GM04504 (cell line): Measurements from ENCODE around the gene TPST1.
A peak's percentile ranks its signal among the peaks of the same experiment; 100 is the strongest.
"Not testable (repeated sequence)": the region's sequence is repeated elsewhere in the genome, so short reads cannot be mapped to it uniquely, and the experiment has no call there.

Experiments
- DNase-seq: peaks from one replicate; pipeline ENCODE4 v3.0.0-alpha.2; 2012; ENCODE audit warnings: low read depth

Gene TPST1

DNA sequence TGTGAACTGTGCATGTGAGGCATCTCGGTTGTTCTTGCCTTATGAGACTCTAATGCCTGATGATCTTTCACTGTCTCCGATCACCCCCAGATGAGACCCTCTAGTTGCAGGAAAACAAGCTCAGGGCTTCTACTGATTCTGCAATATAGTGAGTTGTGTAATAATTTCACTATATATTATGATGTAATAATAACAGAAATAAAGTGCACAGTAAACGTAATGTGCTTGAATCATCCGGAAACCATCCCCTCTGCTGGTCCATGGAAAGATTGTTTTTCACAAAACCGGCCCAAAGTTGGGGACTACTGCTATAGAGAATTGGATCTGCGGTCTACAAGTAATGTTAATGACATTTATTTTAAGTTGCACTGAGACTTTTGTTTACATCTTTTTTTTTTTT lies 126.7 kb downstream of the TPST1 start:
- DNase-seq: no peak

DNA sequence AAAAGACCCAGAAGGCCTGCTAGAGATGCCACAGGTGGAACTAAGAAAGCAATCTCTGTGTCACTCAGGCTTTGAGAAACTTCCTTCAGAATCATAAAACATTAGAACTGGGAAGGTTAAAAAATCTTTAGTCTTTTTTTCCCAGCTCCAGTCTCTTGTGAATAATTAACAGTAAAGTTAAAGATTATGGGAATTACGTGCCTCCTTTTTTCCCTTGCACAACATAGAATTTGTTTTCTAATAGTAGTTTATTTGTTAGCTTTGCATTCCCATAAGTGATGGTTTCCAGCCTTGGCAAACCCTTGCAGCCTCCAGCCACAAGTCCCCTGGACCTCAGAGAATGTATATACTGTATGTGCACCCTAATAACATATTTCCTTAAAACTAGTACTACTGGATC lies 128.3 kb downstream of the TPST1 start:
- DNase-seq: no peak

DNA sequence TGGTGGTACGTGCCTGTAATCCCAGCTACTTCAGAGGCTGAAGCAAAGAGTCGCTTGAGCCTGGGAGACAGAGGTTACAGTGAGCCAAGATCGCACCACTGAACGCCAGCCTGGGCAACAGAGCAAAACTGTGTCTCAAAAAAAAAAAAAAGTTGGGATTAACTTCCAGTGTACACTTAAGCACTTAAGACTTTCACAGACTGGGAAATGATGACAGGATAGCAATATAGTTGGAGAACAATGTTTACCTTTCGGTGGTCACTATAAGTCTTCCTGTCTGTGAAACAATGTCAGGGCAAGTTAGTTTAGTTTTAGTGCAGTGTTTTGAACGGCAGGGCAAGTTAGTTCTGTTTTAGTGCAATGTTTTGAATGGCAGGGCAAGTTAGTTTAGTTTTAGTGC lies 130.2 kb downstream of the TPST1 start:
- no peak for DNase-seq

DNA sequence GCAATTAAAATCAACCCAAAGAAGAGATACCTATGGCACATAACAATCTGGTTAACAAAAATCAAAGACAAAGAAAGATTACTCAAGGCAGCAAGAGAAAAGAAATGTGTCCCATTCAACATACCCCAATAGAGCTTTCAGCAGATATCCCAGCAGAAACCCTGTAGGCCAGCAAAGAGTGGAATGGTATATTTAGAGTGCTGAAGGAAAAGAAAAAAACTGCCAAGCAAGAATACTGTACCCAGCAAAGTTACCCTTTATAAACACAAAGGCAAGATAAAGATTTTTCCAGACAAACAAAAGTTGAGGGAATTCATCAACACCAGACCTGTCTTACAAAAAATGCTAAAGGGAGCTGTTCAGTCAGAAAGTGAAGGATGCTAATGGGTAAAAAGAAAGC lies 131.6 kb downstream of the TPST1 start:
- no peak for DNase-seq

DNA sequence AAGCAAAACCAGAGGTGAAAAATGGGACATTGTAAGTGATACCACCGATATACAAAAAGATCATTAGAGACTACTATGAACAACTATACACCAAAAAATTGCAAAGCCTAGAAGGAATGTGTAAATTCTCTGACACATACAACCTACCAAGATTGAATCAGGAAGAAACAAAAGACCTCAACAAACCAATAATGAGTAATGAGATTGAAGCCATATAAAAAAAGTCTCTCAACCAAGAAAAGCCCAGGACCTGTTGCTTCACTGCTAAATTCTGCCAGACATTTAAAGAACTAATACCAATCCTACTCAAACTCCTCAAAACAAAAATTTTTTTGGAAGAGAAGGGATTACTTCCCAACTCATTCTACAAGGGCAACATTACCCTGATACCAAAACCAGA lies 134.0 kb downstream of the TPST1 start:
- DNase-seq: no peak

DNA sequence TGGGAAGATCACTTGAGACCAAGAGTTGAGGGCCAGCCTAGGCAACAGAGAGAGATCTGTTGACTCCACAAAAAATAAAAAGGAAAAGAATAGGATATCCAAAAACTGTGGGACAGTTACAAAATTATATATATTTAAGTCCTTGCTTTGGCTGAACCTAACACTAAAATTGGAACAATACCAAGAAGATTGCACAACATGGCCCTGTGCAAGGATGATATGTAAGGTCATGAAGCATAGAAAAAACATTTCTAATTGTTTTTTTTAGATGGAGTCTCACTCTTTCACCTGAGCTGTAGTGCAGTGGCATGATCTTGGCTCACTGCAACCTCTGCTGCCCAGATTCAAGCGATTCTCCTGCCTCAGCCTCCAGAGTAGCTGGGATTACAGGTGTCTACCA lies 139.0 kb downstream of the TPST1 start:
- no peak for DNase-seq

DNA sequence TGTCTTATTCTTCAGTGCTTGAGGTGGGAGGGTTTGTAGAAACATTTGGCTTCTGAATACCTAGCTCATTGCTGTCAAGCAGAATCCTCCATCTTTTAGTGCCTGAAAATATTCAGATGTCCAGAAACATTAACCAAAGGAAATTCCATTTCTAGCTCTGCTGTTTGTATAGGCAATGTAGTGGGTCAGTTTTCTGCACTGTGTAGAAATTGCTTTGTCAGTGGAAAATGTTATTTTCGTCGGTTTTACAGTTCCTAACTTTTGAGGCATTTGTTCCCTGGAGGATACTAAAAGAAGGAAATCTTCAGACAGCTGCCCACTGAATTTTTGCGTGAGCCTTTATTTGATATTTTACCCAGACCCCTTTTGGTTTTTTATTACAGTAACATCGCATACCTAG lies 143.4 kb downstream of the TPST1 start:
- no peak for DNase-seq

DNA sequence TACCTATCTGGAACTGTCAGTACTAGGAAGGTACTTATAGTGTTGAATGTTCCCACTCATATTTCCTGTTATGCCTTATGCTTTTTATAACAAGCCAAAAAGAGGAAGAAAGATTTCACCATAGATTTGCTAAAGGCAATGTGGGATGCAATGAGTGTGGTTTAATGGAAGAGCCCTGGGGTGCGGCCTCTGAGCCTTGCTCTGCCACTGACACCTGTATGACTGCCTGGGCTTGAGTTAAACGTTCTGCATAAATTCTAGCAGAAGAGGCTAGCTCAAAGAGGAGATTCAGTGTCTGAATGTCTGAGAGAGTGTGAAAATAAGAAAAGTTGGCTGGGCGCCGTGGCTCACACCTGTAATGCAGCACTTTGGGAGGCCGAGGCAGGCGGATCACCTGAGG lies 143.8 kb downstream of the TPST1 start:
- no peak for DNase-seq

DNA sequence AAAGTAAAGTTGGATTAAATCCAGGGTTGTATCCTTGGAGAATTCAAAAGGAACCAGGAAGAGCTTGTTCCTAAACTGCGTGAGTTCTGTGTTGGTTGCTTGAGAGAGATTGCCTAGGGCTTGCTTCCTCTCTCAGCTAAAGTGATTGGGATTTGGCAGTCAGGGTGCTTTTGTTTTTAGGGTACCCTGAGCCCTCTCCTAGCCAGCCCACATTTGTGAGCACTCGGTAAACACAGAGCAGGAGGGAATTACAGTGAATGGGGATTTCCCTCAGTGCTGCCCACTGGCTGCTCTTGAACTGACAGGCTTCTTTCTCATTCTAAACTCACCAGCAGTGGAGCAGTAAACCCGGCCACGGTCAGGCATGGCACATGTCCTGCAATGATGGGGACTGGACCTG lies 146.9 kb downstream of the TPST1 start:
- DNase-seq: no peak

DNA sequence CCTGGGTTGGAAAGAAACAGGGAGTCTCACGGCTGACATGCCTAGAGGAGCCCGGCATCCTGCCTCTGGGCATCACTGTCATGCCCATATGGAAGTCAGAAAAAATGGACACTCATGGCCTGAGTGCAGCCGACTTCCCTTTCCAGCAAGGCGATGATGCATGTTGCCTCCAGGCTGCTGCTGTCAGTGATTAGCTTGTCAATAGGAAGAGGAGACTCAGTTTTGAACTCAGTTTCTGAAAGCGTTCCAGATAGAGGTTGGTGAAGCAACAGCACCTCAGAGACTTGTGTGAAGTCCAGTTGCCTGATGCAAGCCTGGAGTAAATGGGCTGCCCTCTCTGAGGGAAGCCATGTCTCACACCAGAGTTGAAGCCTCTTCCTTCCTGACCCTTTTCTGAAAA lies 148.4 kb downstream of the TPST1 start:
- peak; percentile 50 for DNase-seq

DNA sequence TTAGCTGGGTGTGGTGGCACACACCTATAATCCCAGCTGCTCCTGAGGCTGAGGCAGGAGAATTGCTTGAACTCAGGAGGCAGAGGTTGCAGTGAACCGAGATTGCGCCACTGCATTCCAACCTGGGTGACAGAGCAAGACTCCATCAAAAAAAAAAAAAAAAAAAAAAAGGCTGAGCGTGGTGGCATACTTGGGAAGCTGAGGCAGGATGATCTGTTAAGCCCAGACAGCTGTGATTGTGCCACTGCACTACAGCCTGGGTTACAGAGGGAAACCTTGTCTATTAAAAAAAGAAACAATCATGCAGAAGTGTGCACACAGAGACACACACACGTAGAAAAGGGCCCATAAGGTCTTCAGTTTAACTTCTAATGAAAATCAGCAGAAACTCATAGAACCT lies 150.6 kb downstream of the TPST1 start:
- DNase-seq: no peak

DNA sequence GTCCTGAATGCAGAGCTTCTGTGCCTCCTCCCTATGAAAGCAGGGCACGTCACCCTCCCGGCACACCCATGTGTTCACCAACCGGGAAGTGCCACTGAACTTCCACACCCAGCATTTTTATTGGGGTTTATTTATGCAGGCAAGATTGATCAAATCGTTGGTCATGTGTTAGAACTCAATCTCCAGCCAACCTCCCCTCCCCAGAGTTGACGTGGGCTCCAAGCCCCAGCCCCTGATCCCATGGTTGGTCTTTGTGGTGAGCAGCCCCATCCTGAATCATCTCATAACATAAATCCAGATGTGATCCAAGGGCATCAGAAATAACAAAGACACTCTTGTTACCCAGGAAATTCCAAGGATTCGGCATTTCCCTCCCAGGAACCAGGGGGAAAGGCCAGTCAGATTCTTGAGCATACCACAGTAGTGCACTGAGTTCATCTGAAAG lies 151.2 kb downstream of the TPST1 start:
- no peak for DNase-seq

DNA sequence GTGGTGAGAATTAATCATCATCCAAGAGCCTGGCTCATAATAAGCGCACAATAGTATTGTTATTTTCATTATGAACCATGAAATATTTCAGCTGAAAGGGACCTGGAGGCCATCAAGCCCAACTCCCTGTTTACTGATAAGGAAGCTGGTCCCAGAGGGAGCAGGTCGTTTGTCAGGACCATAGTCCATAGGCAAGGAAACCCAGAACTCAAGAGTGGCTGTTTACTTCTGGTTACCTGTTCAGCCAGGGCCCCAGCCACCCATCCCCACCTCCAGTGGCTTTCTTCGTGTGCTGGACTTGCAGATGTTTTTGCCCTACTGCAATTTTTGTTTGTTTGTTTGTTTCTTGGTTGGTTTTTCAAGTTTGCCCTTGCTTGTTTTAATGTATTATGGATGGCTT lies 152.0 kb downstream of the TPST1 start:
- no peak for DNase-seq

DNA sequence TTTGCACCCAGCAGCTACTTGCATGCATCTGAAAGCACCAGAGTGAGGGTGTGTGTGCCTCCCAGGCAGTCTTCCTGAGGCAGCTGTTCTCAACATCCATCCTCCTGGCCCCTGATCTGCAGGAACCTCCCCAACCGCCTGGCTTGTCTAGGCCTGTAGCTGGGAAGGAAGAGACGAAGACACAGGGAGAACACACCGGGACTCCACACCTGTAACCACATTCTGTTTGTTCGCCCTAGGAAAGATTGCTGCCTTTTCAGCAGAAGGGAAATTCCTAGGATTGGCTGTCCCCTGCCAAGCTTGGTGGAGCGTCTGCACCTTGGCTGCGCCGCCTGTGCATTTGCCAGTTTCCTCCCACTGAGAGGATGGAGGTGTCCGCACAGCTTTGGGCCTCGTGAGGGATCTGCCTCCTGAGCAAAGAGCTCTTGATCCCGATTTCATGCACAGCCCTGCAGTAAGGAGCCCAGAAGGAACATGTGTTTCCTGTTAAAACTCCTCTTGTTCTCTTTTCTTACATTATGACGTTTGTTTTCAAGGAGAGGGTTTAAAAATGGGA lies 154.6 kb downstream of the TPST1 start:
- no peak for DNase-seq

DNA sequence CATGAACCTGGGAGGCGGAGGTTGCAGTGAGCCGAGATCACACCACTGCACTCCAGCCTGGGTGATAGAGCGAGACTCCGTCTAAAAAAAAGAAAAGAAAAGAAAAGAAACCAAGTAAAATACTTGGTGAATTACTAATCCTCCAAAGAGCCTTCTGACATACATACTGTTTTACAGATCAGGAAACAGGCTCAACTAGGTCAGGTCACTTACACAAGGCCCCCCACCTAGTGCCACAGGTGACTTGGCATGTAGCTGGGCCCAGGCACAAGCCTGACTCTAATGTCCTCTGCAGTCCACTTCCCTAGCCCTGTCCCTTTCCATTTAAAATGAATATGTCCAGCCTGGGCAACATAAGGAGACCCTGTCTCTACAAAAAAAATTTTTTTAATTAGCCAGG lies 157.0 kb downstream of the TPST1 start:
- no peak for DNase-seq

DNA sequence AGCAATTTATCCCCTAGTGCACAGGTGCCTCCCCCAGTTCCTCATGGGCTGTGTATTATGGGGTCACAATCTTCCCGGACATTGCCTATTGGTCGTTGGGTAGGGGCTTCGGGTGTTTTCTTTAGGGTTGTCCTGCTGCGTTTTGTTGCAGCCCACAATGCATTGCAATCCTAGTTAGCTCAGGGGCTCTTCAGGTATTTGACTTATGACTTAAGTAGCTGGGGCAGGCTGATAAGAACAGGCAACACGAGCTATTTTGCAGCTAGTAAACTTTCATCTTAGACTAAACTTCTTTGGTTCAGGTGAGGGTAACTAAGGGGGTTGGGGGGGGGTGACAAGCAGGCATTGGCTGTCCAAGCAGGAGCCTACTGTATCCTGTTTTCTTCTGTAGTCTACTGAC lies 158.5 kb downstream of the TPST1 start:
- no peak for DNase-seq

DNA sequence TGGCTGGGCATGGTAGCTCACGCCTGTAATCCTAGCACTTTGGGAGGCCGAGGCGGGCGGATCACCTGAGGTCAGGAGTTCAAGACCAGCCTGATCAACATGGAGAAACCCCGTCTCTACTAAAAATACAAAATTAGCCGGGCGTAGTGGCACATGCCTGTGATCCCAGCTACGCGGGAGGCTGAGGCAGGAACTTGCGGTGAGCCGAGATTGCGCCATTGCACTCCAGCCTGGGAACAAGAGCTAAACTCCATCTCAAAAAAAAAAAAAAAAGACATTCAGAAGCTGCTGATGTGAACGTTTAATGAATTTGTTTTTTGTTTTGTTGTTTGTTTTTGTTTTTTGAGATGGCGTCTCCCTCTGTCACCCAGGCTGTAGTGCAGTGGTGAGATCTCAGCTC lies 159.9 kb downstream of the TPST1 start:
- DNase-seq: not testable (repeated sequence)

DNA sequence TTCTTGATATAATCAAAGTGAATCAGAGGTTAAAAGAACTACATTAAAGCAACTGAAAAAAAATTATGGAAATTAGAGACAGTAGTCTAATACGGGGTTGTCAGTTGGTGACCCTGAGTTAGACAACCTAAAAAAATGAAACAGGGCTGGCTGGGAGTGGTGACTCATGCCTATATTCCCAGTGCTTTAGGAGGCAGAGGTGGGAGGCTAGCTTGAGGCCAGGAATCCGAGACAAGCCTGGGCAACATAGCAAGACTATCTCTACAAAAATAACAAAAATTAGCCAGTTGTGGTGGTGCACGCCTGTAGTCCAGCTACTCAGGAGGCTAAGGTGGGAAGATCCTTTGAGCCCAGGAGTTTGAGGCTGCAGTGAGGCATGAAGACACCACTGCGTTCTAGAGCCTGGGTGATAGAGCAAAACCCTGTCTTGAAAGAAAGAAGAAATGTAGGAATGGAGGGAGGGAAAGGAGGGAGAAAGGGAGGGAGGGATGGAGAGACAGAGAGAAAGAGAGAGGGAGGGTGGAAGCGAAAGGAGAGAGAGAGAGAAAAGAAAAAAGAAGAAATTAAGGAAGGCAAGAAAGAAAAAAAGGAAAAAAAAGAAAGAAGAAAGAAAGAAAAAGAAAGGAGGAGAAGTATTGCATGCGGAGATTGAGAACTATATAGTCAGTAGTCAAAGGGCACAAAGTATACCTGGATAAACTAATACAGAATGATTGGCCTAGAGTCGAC lies 166.1 kb downstream of the TPST1 start:
- no peak for DNase-seq

DNA sequence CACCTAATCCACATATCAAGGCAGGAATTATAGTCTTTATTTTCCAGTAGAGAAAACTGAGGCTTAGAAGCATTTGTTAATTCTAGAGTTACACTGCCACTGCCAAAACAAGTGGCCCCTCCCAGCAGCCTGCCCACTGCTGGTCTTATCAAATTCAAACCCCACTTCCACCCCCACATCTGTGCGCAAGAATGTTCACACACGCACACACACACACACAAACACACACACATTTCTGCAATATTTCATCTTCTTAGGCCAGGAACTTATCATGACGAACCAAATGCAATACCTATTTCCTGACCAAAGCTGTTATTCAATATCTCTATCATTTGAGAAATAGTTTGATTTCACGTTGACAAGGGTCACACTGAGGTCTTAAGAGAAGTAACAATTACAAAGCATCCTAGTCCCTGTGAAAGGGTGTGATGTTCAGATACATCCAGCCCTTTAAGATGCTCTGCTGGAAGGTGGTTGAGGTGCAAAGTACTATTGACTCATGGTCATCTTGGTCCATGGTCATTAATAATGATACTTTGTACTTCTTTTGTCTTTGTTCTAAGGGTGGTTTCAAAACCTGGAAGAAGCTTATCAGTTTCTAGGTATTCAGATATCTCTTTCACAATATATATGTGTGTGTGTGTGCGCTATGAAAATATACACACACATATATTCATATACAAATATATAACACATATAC lies 169.2 kb downstream of the TPST1 start:
- not testable (repeated sequence) for DNase-seq

DNA sequence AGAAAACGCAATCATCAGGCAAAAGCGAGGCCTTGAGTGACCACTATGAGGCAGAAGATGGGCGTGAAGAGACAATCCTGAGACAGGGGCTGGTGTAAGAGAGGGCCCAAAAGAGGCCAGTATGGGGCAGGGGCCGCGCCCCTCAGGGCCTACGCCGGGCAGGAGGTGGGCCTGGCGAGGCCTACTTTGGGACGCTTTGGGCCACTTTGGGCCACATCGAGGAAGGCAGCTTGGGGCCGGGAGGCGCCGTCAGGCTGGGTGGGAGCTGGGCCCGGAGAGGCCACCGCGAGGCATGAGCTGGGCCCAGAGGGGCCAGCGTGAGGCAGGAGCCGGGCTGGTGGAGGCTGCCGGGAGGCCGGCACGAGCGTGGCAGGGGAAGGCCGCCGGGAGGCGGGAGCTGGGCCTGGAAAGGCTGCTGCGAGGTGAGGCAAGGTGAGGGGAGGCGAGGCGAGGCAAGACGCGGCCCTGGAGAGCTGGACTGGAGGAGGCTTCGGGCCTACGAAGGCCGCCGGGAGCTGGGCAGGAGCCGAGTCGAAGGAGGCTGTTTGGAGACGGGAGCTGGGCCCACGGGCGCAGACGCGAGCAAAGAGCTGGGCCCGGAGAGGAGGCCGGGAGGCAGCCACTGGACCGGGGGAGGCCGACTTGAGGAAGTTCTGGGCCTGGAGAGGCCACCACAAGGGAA lies 171.3 kb downstream of the TPST1 start:
- no peak for DNase-seq

DNA sequence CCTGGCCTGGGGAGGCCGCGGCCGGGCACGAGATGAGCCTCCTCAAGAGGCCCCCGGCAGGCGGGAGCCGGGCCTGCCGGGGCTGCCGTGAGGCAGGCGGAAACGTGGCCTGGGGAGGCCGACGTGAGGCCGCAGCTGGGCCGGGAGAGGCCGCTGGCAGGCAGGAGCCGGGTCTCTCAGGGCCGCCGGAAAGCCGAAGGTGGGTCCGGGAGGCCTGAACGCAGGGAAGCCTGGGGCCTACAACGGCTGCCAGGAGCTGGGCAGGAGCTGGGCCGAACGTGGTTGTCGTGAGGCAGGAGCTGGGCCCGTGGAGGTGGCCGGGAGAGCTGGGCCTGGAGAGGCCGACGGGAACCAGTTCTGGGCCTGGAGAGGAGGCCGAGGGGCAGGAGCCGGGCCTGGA lies 171.9 kb downstream of the TPST1 start:
- no peak for DNase-seq

DNA sequence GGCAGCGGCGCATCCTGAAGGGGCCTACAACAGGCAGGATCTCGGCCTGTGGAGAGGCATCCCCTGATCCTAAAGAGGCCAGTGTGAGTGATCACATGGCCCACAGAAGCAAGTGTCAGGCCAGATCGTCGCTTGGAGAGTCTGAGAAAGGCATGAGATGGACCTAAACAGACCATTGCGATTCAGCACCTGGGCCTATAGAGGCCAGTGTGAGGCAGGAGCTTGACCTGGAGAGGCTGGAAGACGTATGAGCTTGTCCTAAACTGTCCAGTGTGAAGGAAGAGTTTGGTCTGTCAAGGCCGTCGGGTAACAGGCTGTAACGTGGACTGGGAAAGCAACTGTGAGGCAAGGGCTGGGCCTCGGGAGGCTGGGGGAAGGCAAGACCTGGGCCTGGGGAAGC lies 172.6 kb downstream of the TPST1 start:
- no peak for DNase-seq

DNA sequence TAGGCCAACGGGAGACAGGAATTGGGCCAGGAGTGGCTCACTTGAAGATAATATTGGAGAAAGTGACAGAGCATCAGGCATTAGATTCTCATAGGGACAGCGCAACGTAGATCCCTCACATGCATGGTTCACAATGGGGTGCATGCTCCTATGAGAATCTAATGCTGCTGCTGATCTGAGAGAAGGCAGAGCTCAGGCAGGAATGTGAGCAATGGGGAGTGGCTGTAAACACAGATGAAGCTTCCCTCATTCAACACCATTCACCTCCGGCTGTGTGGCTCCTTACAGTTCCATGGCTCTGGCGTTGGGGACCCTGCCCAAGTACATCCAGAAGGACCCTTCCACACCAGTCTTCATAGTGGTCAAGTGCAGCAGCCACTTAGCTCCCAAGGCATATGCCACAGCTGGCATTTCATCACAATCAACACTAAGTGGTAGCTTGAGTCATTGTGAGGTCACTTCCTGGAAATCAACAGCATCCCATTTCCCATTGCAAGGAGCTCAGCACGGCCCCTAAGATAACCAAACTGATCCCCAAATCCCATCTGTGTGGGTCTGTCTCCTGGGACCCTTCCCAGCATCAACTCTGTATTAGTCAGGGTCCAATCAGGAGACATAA lies 174.5 kb downstream of the TPST1 start:
- no peak for DNase-seq
